A673 (cell line): ENCODE data around the gene EYA4.

Experiments
- CTCF ChIP-seq: fragments of 300-800, 200-600 bp; sonication (generic); conservative IDR thresholded peaks from 2 replicates; pipeline ENCODE4 v1.5.1; 2017; ENCODE audit warnings: low read depth, mild to moderate bottlenecking, antibody characterized with exemption, low read length, moderate library complexity, mixed read lengths
- EZH2 ChIP-seq: fragments of 200-600 bp; sonication (generic); IDR thresholded peaks from 2 replicates; pipeline ENCODE4 v1.6.1; 2017; ENCODE audit warnings: borderline replicate concordance, low read depth, mild to moderate bottlenecking, mixed read lengths, antibody characterized with exemption, low read length; ENCODE audit not compliant: poor library complexity, severe bottlenecking

- no peak for TF ChIP-seq CTCF
- TF ChIP-seq EZH2 = no peak
Observed at GRCh38 chr6:133577851-133578250, 336.7 kb downstream of the EYA4 start.
